ENCODE results near the gene EFNA3. TPM values are rescaled to one million over a fixed set of nuclear protein-coding genes. Genes with fewer than 3 reads are reported as not detected.
A peak's percentile ranks its signal among the peaks of the same experiment; 100 is the strongest.

The EFNA3 gene
- total RNA-seq, 1 donor, result 1.4 TPM

- Histone ChIP-seq H3K9me3 (ENCODE audit: low read depth, low read length) (no peaks in the 10 kb centered on the region), H2AFZ (ENCODE audit: low read length) (peak overlapping the region; percentile 88), H3K27ac (ENCODE audit: low read depth, low read length) (no peak overlapping the region), H3K36me3 (ENCODE audit: insufficient read depth, low read length) (no peaks in the 10 kb centered on the region), H3K4me2 (ENCODE audit: insufficient read depth, low read length) (peak overlapping the region; percentile 60), H3K4me3 (ENCODE audit: insufficient read depth, low read length) (no peak overlapping the region), H3K79me2 (ENCODE audit: insufficient read depth, low read length) (no peaks in the 10 kb centered on the region), H3K27me3 (ENCODE audit: insufficient read depth, low read length) (peaks cover 13% of the 10 kb centered on the region), H4K20me1 (ENCODE audit: insufficient read depth, low read length) (no peaks in the 10 kb centered on the region), H3K4me1 (ENCODE audit: insufficient read depth, low read length) (peaks cover 3% of the 10 kb centered on the region)
- DNase-seq (ENCODE audit: insufficient read length, low spot score, missing footprints), result peak; percentile 92
- TF ChIP-seq CTCF (IDR thresholded peaks at IDR 0.05; ENCODE audit: extremely low read depth, low read depth, low read length), result peak; percentile 93
These were observed 12.7 kb downstream of the EFNA3 start for GRCh38 chr1:155091071-155092051.

- Histone ChIP-seq H3K36me3 (ENCODE audit: insufficient read depth, low read length) (no peaks in the 10 kb centered on the region), H4K20me1 (ENCODE audit: insufficient read depth, low read length) (no peaks in the 10 kb centered on the region), H3K4me1 (ENCODE audit: insufficient read depth, low read length) (peaks cover 3% of the 10 kb centered on the region), H3K27me3 (ENCODE audit: insufficient read depth, low read length) (peaks cover 14% of the 10 kb centered on the region), H3K27ac (ENCODE audit: low read depth, low read length) (no peak overlapping the region), H2AFZ (ENCODE audit: low read length) (no peak overlapping the region), H3K4me3 (ENCODE audit: insufficient read depth, low read length) (no peak overlapping the region), H3K4me2 (ENCODE audit: insufficient read depth, low read length) (no peak overlapping the region), H3K9me3 (ENCODE audit: low read depth, low read length) (no peaks in the 10 kb centered on the region), H3K79me2 (ENCODE audit: insufficient read depth, low read length) (no peaks in the 10 kb centered on the region)
- no peak for DNase-seq (ENCODE audit: insufficient read length, low spot score, missing footprints)
- TF ChIP-seq CTCF (IDR thresholded peaks at IDR 0.05; ENCODE audit: extremely low read depth, low read depth, low read length), result no peak
These were observed 13.5 kb downstream of the EFNA3 start for GRCh38 chr1:155092131-155092530.

- Histone ChIP-seq H3K27ac (ENCODE audit: low read depth, low read length) (no peak overlapping the region), H3K4me3 (ENCODE audit: insufficient read depth, low read length) (no peak overlapping the region), H3K4me1 (ENCODE audit: insufficient read depth, low read length) (peaks cover 3% of the 10 kb centered on the region), H4K20me1 (ENCODE audit: insufficient read depth, low read length) (no peaks in the 10 kb centered on the region), H3K36me3 (ENCODE audit: insufficient read depth, low read length) (no peaks in the 10 kb centered on the region), H3K4me2 (ENCODE audit: insufficient read depth, low read length) (no peak overlapping the region), H3K79me2 (ENCODE audit: insufficient read depth, low read length) (no peaks in the 10 kb centered on the region), H3K9me3 (ENCODE audit: low read depth, low read length) (no peaks in the 10 kb centered on the region), H2AFZ (ENCODE audit: low read length) (no peak overlapping the region), H3K27me3 (ENCODE audit: insufficient read depth, low read length) (peaks cover 14% of the 10 kb centered on the region)
- DNase-seq (ENCODE audit: insufficient read length, low spot score, missing footprints), result no peak
- TF ChIP-seq CTCF (IDR thresholded peaks at IDR 0.05; ENCODE audit: extremely low read depth, low read depth, low read length), result no peak
These were observed 14.0 kb downstream of the EFNA3 start for GRCh38 chr1:155092641-155093040.

GRCh38 chr1:155093911-155094621, 15.4 kb downstream of the EFNA3 start:
- TF ChIP-seq CTCF (IDR thresholded peaks at IDR 0.05; ENCODE audit: extremely low read depth, low read depth, low read length), result peak; percentile 54
- Histone ChIP-seq H3K4me2 (ENCODE audit: insufficient read depth, low read length) (no peak overlapping the region), H3K9me3 (ENCODE audit: low read depth, low read length) (no peaks in the 10 kb centered on the region), H3K27ac (ENCODE audit: low read depth, low read length) (no peak overlapping the region), H3K27me3 (ENCODE audit: insufficient read depth, low read length) (peaks cover 14% of the 10 kb centered on the region), H3K36me3 (ENCODE audit: insufficient read depth, low read length) (no peaks in the 10 kb centered on the region), H3K4me1 (ENCODE audit: insufficient read depth, low read length) (peaks cover 3% of the 10 kb centered on the region), H3K4me3 (ENCODE audit: insufficient read depth, low read length) (no peak overlapping the region), H3K79me2 (ENCODE audit: insufficient read depth, low read length) (no peaks in the 10 kb centered on the region), H2AFZ (ENCODE audit: low read length) (peak overlapping the region; percentile 62), H4K20me1 (ENCODE audit: insufficient read depth, low read length) (no peaks in the 10 kb centered on the region)
- DNase-seq (ENCODE audit: insufficient read length, low spot score, missing footprints), result no peak

Data from osteoblast (primary cell).